B cell (primary cell): Measurements from ENCODE around the gene SFMBT2.

Experiments
- CTCF ChIP-seq: fragments of 200-600 bp; IDR thresholded peaks from one replicate; pipeline ENCODE4 v1.8.0; 2022; ENCODE audit warnings: antibody characterized with exemption, mild to moderate bottlenecking
- EZH2 ChIP-seq: IDR thresholded peaks from 2 replicates; pipeline ENCODE4 v1.6.1; 2012; ENCODE audit warnings: borderline replicate concordance, low read depth, mild to moderate bottlenecking, moderate library complexity, low read length; ENCODE audit not compliant: insufficient read depth, poor library complexity, severe bottlenecking

- TF ChIP-seq CTCF, result no peak
- no peak for TF ChIP-seq EZH2
These were observed 33.1 kb downstream of the SFMBT2 start for GRCh38 chr10:7377614-7378248.
